Naive thymus-derived CD4-positive, alpha-beta T cell (primary cell): ENCODE results near the gene SLC17A1. TPM values are rescaled to one million over a fixed set of nuclear protein-coding genes. Genes with fewer than 3 reads are reported as not detected.

Experiments used
- ATAC-seq: fragments of 150-1000 bp; cut with Tn5 transposase; 2 replicates; pipeline ENCODE4 v1.10.0; 2021; ENCODE audit warnings: mild to moderate bottlenecking, moderate library complexity
- CTCF ChIA-PET: fragments of 350-600 bp; sonication (Branson Sonifier 250); formaldehyde crosslinking; loops from one replicate; lab custom pipeline; 2021; ENCODE audit warnings: antibody characterized with exemption; lab: Charles Lee
- POLR2A ChIA-PET: fragments of 350-600 bp; sonication (Branson Sonifier 250); formaldehyde crosslinking; loops from one replicate; lab custom pipeline; 2021; ENCODE audit warnings: antibody characterized with exemption, inconsistent platforms; lab: Charles Lee
- DNase-seq, 9 donors: peaks; one replicate each; pipeline versions ENCODE4 v3.0.0 to v3.0.0-alpha.2; 2020 to 2022; ENCODE audit warnings: mixed read lengths in 1 of 9
- H3K27ac ChIP-seq: one replicate; pipeline ENCODE4 v1.7.0; 2013; ENCODE audit warnings: mild to moderate bottlenecking, low read depth, low read length, moderate library complexity
- H3K27me3 ChIP-seq, 2 donors: one replicate each; pipeline ENCODE4 v1.7.0; 2013; ENCODE audit warnings: low read length in 2 of 2, mild to moderate bottlenecking in 2 of 2, moderate library complexity in 2 of 2; ENCODE audit not compliant: control insufficient read depth in 2 of 2, insufficient read depth in 2 of 2
- H3K36me3 ChIP-seq, 3 experiments: 1 replicate in 2 of 3; 2 replicates in 1 of 3; pipeline ENCODE4 v1.7.0; 2013; ENCODE audit warnings: low read length in 3 of 3, mild to moderate bottlenecking in 3 of 3, moderate library complexity in 1 of 3; ENCODE audit not compliant: insufficient read depth in 3 of 3, control insufficient read depth in 2 of 3
- H3K4me1 ChIP-seq, 2 donors: one replicate each; pipeline ENCODE4 v1.7.0; 2013; ENCODE audit warnings: low read length in 2 of 2, mild to moderate bottlenecking in 2 of 2, moderate library complexity in 1 of 2; ENCODE audit not compliant: control insufficient read depth in 2 of 2, insufficient read depth in 2 of 2
- H3K4me3 ChIP-seq: 2 replicates; pipeline ENCODE4 v1.7.0; 2013; ENCODE audit warnings: mild to moderate bottlenecking, low read length
- H3K9me3 ChIP-seq, 3 experiments: 1 replicate in 2 of 3; 2 replicates in 1 of 3; pipeline ENCODE4 v1.7.0; 2013; ENCODE audit warnings: low read length in 3 of 3; ENCODE audit not compliant: control insufficient read depth in 2 of 3
- H3K27ac Mint-ChIP-seq, 9 donors: one replicate each; pipeline ENCODE4 v1.8.0; 2020 to 2022; ENCODE audit warnings: mixed read lengths in 9 of 9, mild to moderate bottlenecking in 8 of 9, moderate library complexity in 5 of 9, inconsistent platforms in 2 of 9
- H3K27me3 Mint-ChIP-seq, 5 donors: one replicate each; pipeline ENCODE4 v1.8.0; 2021 to 2022; ENCODE audit warnings: mixed read lengths in 5 of 5, mild to moderate bottlenecking in 1 of 5
- H3K36me3 Mint-ChIP-seq, 5 donors: one replicate each; pipeline ENCODE4 v1.8.0; 2020 to 2022; ENCODE audit warnings: mixed read lengths in 5 of 5, mild to moderate bottlenecking in 3 of 5, inconsistent platforms in 1 of 5
- H3K4me1 Mint-ChIP-seq, 7 donors: one replicate each; pipeline ENCODE4 v1.8.0; 2020 to 2022; ENCODE audit warnings: mixed read lengths in 7 of 7, mild to moderate bottlenecking in 3 of 7, inconsistent platforms in 1 of 7
- H3K4me3 Mint-ChIP-seq, 10 donors: one replicate each; pipeline ENCODE4 v1.8.0; 2020 to 2022; ENCODE audit warnings: mild to moderate bottlenecking in 10 of 10, mixed read lengths in 10 of 10, moderate library complexity in 6 of 10, inconsistent platforms in 2 of 10
- H3K9me3 Mint-ChIP-seq, 11 donors: one replicate each; pipeline ENCODE4 v1.8.0; 2020 to 2022; ENCODE audit warnings: mixed read lengths in 11 of 11, mild to moderate bottlenecking in 4 of 11, inconsistent platforms in 1 of 11, moderate library complexity in 1 of 11
- intact Hi-C, 2 donors: fragments of 100-400 bp; cut with micrococcal nuclease; formaldehyde crosslinking; loops; one replicate each; pipeline ENCODE4 v1.15.1; 2023
- polyA plus RNA-seq, 2 donors: library from polyadenylated mRNA; unstranded; fragments of 300-500 nt; fragmentation: Illumina TruSeq; gene quantifications; one replicate each; pipeline ENCODE4 v1.2.3, GENCODE V29; 2021
- total RNA-seq, 6 experiments: library from RNA in 5 of 6; stranded (reverse) in 5 of 6; gene quantifications; 1 replicate in 5 of 6; 2 replicates in 1 of 6; pipeline ENCODE4 v1.2.3 and lab custom pipeline; 2021 to 2026

Gene SLC17A1
- total RNA-seq (not detected), polyA plus RNA-seq (not detected), total RNA-seq (lab: John Stamatoyannopoulos, UW) (not detected)

GRCh38 chr6:25831532-25832306 is at the start of gene SLC17A1:
TSS of gene SLC17A1 (minus strand) at chr6:25832052. CDS start at chr6:25830557, 1,495 bp downstream.
- Mint-ChIP-seq H3K4me1 (peaks cover 0 to 4% (median 0%) of the 10 kb centered on the region in 7 donors), H3K36me3 (peaks cover 0 to 5% (median 0%) of the 10 kb centered on the region in 5 donors), H3K4me3 (no peak within 1 kb of the TSS), H3K9me3 (peaks cover 0 to 3% (median 0%) of the 10 kb centered on the region in 11 donors), H3K27me3 (peaks cover 11 to 32% (median 18%) of the 10 kb centered on the region in 5 donors), H3K27ac (no peak within 1 kb of the TSS)
- CTCF ChIA-PET = no interaction called here
- POLR2A ChIA-PET = no interaction called here
- intact Hi-C loops = no loop called here
- Histone ChIP-seq H3K36me3 (no peaks in the 10 kb centered on the region), H3K4me3 (no peak within 1 kb of the TSS), H3K27me3 (peaks cover 0 to 3% of the 10 kb centered on the region in 2 donors), H3K27ac (no peak within 1 kb of the TSS), H3K4me1 (no peaks in the 10 kb centered on the region), H3K9me3 (no peaks in the 10 kb centered on the region)
- ATAC-seq = no peak
- no peak for DNase-seq

GRCh38 chr6:25880601-25881000 is 48.7 kb upstream of the SLC17A1 start:
- Histone ChIP-seq H3K4me3 (no peak overlapping the region), H3K27me3 (no peaks in the 10 kb centered on the region), H3K9me3 (no peaks in the 10 kb centered on the region), H3K4me1 (no peaks in the 10 kb centered on the region), H3K36me3 (no peaks in the 10 kb centered on the region), H3K27ac (no peak overlapping the region)
- Mint-ChIP-seq H3K4me1 (peaks cover 0 to 27% (median under 1%) of the 10 kb centered on the region in 7 donors), H3K36me3 (peaks cover 0 to 4% (median 0%) of the 10 kb centered on the region in 5 donors), H3K9me3 (no peaks in the 10 kb centered on the region), H3K4me3 (no peak overlapping the region), H3K27me3 (peaks cover 0 to 7% (median 0%) of the 10 kb centered on the region in 5 donors), H3K27ac (no peak overlapping the region)
- no peak for DNase-seq
- intact Hi-C loops = loop anchor here in 1 of 2 donors (5.0 kb wide), 1 partner anchor 112 kb away; no protein-coding TSS in a partner anchor
- ChIA-PET POLR2A (no interaction called here), CTCF (no interaction called here)
- no peak for ATAC-seq

- Histone ChIP-seq H3K4me3 (no peak overlapping the region), H3K27me3 (no peaks in the 10 kb centered on the region), H3K4me1 (peaks cover 4 to 5% of the 10 kb centered on the region in 2 donors), H3K9me3 (no peaks in the 10 kb centered on the region), H3K27ac (no peak overlapping the region), H3K36me3 (no peaks in the 10 kb centered on the region)
- CTCF ChIA-PET = interaction anchor here (1.0 kb wide), 1 partner anchor 122 kb away, joined by 4 read pairs; no protein-coding TSS in a partner anchor
- H3K4me1 Mint-ChIP-seq = peaks cover 10 to 44% (median 13%) of the 10 kb centered on the region in 7 donors
- H3K27me3 Mint-ChIP-seq = peaks cover 0 to 7% (median 0%) of the 10 kb centered on the region in 5 donors
- H3K4me3 Mint-ChIP-seq = no peak overlapping the region
- POLR2A ChIA-PET = no interaction called here
- no peaks in the 10 kb centered on the region for H3K9me3 Mint-ChIP-seq
- H3K27ac Mint-ChIP-seq = no peak overlapping the region
- no peak for DNase-seq
- intact Hi-C loops = loop anchor here in 1 of 2 donors (5.0 kb wide), 1 partner anchor 83 kb away; the partner anchor contains the start of gene TRIM38
- ATAC-seq = no peak
- H3K36me3 Mint-ChIP-seq = peaks cover 0 to 6% (median 0%) of the 10 kb centered on the region in 5 donors
Measured at GRCh38 chr6:25878721-25879322, 47.0 kb upstream of the SLC17A1 start.

- Mint-ChIP-seq H3K4me1 (peaks cover 13 to 46% (median 20%) of the 10 kb centered on the region in 7 donors), H3K4me3 (peak overlapping the region in 1 of 10 donors; percentile 6), H3K9me3 (peaks cover 0 to 5% (median 0%) of the 10 kb centered on the region in 11 donors), H3K27me3 (peaks cover 0 to 10% (median 0%) of the 10 kb centered on the region in 5 donors), H3K27ac (no peak overlapping the region), H3K36me3 (peaks cover 0 to 8% (median 0%) of the 10 kb centered on the region in 5 donors)
- CTCF ChIA-PET = no interaction called here
- POLR2A ChIA-PET = interaction anchor here (1.4 kb wide), 1 partner anchor 144 kb away, joined by 3 read pairs; a partner anchor contains a TSS
- H3K27me3 ChIP-seq = no peaks in the 10 kb centered on the region
- no peak for ATAC-seq
- no peaks in the 10 kb centered on the region for H3K9me3 ChIP-seq
- no peak overlapping the region for H3K4me3 ChIP-seq
- H3K27ac ChIP-seq = no peak overlapping the region
- H3K4me1 ChIP-seq = peaks cover 4 to 15% of the 10 kb centered on the region in 2 donors
- intact Hi-C loops = loop anchor here in 1 of 2 donors (1.0 to 5.0 kb wide), 2 partner anchors 10 to 86 kb away; partner anchors contain the start of gene TRIM38
- no peaks in the 10 kb centered on the region for H3K36me3 ChIP-seq
- DNase-seq = no peak
Measured at GRCh38 chr6:25875926-25876602, 44.2 kb upstream of the SLC17A1 start.

GRCh38 chr6:25875563-25875905 is 43.7 kb upstream of the SLC17A1 start:
- no peak for DNase-seq
- no peak overlapping the region for H3K27ac Mint-ChIP-seq
- H3K4me3 ChIP-seq = no peak overlapping the region
- H3K4me1 ChIP-seq = peaks cover 4 to 15% of the 10 kb centered on the region in 2 donors
- intact Hi-C loops = loop anchor here in 1 of 2 donors (1.0 to 5.0 kb wide), 2 partner anchors 9 to 87 kb away; partner anchors contain the start of gene TRIM38
- no peak for ATAC-seq
- H3K4me3 Mint-ChIP-seq = no peak overlapping the region
- ChIA-PET POLR2A (no interaction called here), CTCF (no interaction called here)
- H3K4me1 Mint-ChIP-seq = peaks cover 13 to 46% (median 20%) of the 10 kb centered on the region in 7 donors
- H3K27me3 ChIP-seq = no peaks in the 10 kb centered on the region
- H3K36me3 Mint-ChIP-seq = peaks cover 0 to 8% (median 0%) of the 10 kb centered on the region in 5 donors
- no peaks in the 10 kb centered on the region for H3K9me3 ChIP-seq
- H3K9me3 Mint-ChIP-seq = peaks cover 0 to 5% (median 0%) of the 10 kb centered on the region in 11 donors
- no peak overlapping the region for H3K27ac ChIP-seq
- peaks cover 0 to 10% (median 0%) of the 10 kb centered on the region in 5 donors for H3K27me3 Mint-ChIP-seq
- no peaks in the 10 kb centered on the region for H3K36me3 ChIP-seq
